Breast epithelium (tissue), 3 donors: Measurements from ENCODE around the gene HLA-DRA.

Experiments used
- POLR2AphosphoS5 ChIP-seq, 3 donors: sonication (generic); formaldehyde crosslinking; IDR thresholded peaks; one replicate each; pipeline ENCODE4 v1.6.1; 2017; ENCODE audit warnings: antibody characterized with exemption in 3 of 3
- TF ChIP-seq, protein P1 (sequence below), 3 donors: fragments of 450-650 bp; IDR thresholded peaks; one replicate each; pipeline ENCODE4 v1.5.1; 2016 to 2017; ENCODE audit warnings: antibody characterized with exemption in 3 of 3, mild to moderate bottlenecking in 3 of 3, moderate library complexity in 3 of 3

DNA sequence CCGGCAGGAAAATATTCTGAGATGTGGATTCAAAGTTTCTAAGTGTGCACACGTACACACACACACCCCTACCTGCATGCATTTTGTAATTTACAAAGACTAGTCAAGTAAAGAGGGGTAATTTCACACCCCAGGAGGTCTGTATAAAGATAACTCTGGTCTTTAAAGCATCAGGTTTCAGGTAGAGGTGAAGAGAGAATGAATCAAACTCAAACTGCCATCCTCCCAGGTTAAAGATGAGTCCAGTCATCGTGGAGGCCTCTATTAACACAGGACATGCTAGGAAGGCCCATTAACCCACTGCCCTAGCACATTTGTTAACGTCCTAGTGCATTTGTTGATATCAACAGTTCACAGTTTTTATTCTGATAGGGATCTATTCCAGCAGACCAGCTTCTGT, 3.5 kb upstream of the HLA-DRA start:
- TF ChIP-seq, protein P1, sequence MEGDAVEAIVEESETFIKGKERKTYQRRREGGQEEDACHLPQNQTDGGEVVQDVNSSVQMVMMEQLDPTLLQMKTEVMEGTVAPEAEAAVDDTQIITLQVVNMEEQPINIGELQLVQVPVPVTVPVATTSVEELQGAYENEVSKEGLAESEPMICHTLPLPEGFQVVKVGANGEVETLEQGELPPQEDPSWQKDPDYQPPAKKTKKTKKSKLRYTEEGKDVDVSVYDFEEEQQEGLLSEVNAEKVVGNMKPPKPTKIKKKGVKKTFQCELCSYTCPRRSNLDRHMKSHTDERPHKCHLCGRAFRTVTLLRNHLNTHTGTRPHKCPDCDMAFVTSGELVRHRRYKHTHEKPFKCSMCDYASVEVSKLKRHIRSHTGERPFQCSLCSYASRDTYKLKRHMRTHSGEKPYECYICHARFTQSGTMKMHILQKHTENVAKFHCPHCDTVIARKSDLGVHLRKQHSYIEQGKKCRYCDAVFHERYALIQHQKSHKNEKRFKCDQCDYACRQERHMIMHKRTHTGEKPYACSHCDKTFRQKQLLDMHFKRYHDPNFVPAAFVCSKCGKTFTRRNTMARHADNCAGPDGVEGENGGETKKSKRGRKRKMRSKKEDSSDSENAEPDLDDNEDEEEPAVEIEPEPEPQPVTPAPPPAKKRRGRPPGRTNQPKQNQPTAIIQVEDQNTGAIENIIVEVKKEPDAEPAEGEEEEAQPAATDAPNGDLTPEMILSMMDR (IDR thresholded peaks at IDR 0.05) = no peak
- no peak for TF ChIP-seq POLR2AphosphoS5 (IDR thresholded peaks at IDR 0.05)
